K562 (cell line): ENCODE results near the gene C19orf85. TPM values are rescaled to one million over a fixed set of nuclear protein-coding genes. Genes with fewer than 3 reads are reported as not detected.
A peak's percentile ranks its signal among the peaks of the same experiment; 100 is the strongest.

Source experiments
- ATF1 ChIP-seq, 2 experiments: fragments of 450-650 bp in 1 of 2; IDR thresholded peaks; 2 replicates each; pipeline ENCODE4 v1.6.1; 2016; ENCODE audit warnings: missing compliant biosample characterization in 1 of 2, missing genetic modification characterization in 1 of 2
- CREBBP ChIP-seq: IDR thresholded peaks from one replicate; pipeline ENCODE4 v1.6.1; 2012; ENCODE audit warnings: low read depth, mild to moderate bottlenecking, control low read depth, inconsistent platforms, low read length
- DIDO1 ChIP-seq: fragments of 450-650 bp; IDR thresholded peaks from 2 replicates; pipeline ENCODE4 v1.6.1; 2016; ENCODE audit warnings: low read depth, missing biosample characterization, missing genetic modification characterization
- ESRRA ChIP-seq: fragments of 450-650 bp; IDR thresholded peaks from 2 replicates; pipeline ENCODE4 v1.6.1; 2014; ENCODE audit warnings: low read depth, mild to moderate bottlenecking, moderate library complexity, borderline replicate concordance
- GABPA ChIP-seq: fragments of 200-800 bp; sonication (Bioruptor generic); conservative IDR thresholded peaks from 2 replicates; pipeline ENCODE4 v1.6.1; 2016; ENCODE audit warnings: low read depth, missing genetic modification characterization, missing compliant biosample characterization
- HMG20A ChIP-seq: fragments of 450-650 bp; formaldehyde crosslinking; conservative IDR thresholded peaks from 2 replicates; pipeline ENCODE4 v1.4.0; 2020; ENCODE audit warnings: mild to moderate bottlenecking, mixed read lengths
- HOMEZ ChIP-seq: fragments of 250-450 bp; sonication (Bioruptor Pico); IDR thresholded peaks from 2 replicates; pipeline ENCODE4 v1.4.0; 2020; ENCODE audit warnings: mild to moderate bottlenecking, moderate library complexity
- KHSRP ChIP-seq: fragments of 450-650 bp; IDR thresholded peaks from 2 replicates; pipeline ENCODE4 v1.6.1; 2017
- MTA1 ChIP-seq: fragments of 450-650 bp; IDR thresholded peaks from 2 replicates; pipeline ENCODE4 v1.6.1; 2017; ENCODE audit warnings: borderline replicate concordance
- MXI1 ChIP-seq: IDR thresholded peaks from 2 replicates; pipeline ENCODE4 v1.6.1; 2011; ENCODE audit warnings: low read depth, mild to moderate bottlenecking, improper control_type of control experiment, low read length
- MYC ChIP-seq, 2 experiments: fragments of 250-450 bp in 1 of 2; sonication (Bioruptor Pico) in 1 of 2; IDR thresholded peaks; 2 replicates each; pipeline versions ENCODE4 v1.5.1 to v1.6.1; 2012 to 2021; ENCODE audit warnings: low read depth in 2 of 2, borderline replicate concordance in 1 of 2, improper control_type of control experiment in 1 of 2, low read length in 1 of 2, mild to moderate bottlenecking in 1 of 2, moderate library complexity in 1 of 2
- NR2C1 ChIP-seq, 2 experiments: fragments of 450-650 bp; IDR thresholded peaks; 2 replicates each; pipeline ENCODE4 v1.6.1; 2017; ENCODE audit warnings: mild to moderate bottlenecking in 2 of 2, antibody characterized with exemption in 1 of 2, inconsistent platforms in 1 of 2, missing compliant biosample characterization in 1 of 2, missing genetic modification characterization in 1 of 2
- NR2C2 ChIP-seq, 2 experiments: fragments of 200-800 bp in 1 of 2; sonication (Bioruptor generic) in 1 of 2; sonication (generic) in 1 of 2; formaldehyde crosslinking in 1 of 2; IDR thresholded peaks; 2 replicates each; pipeline versions ENCODE4 v1.6.1 to v1.8.0; 2016 to 2022; ENCODE audit warnings: mild to moderate bottlenecking in 1 of 2, missing compliant biosample characterization in 1 of 2, missing genetic modification characterization in 1 of 2, missing genetic modification reagents in 1 of 2
- PTBP1 ChIP-seq: fragments of 200-400 bp; formaldehyde crosslinking; IDR thresholded peaks from 2 replicates; pipeline ENCODE4 v1.6.1; 2017; ENCODE audit warnings: low read depth, low read length
- RAD21 ChIP-seq, 2 experiments: fragments of 250-450 bp in 1 of 2; fragments of 450-650 bp in 1 of 2; sonication (Bioruptor Pico) in 1 of 2; formaldehyde crosslinking in 1 of 2; IDR thresholded peaks in 1 of 2; conservative IDR thresholded peaks in 1 of 2; 2 replicates each; pipeline versions ENCODE4 v1.4.0 to v1.8.0; 2020 to 2022; ENCODE audit warnings: mild to moderate bottlenecking in 2 of 2, moderate library complexity in 1 of 2
- RBM17 ChIP-seq: fragments of 200-400 bp; formaldehyde crosslinking; IDR thresholded peaks from 2 replicates; pipeline ENCODE4 v1.6.1; 2017; ENCODE audit warnings: low read depth, mild to moderate bottlenecking, low read length, borderline replicate concordance
- RNF2 ChIP-seq: sonication (generic); IDR thresholded peaks from 2 replicates; pipeline ENCODE4 v1.6.1; 2016
- SAFB2 ChIP-seq: fragments of 200-400 bp; formaldehyde crosslinking; IDR thresholded peaks from 2 replicates; pipeline ENCODE4 v1.6.1; 2018; ENCODE audit warnings: borderline replicate concordance, low read length, low read depth, moderate library complexity; ENCODE audit not compliant: severe bottlenecking
- TCF3 ChIP-seq: sonication (generic); formaldehyde crosslinking; IDR thresholded peaks from 2 replicates; pipeline ENCODE4 v1.4.0; 2020; ENCODE audit warnings: mild to moderate bottlenecking, missing genetic modification reagents
- TRIM28 ChIP-seq: fragments of 450-650 bp; IDR thresholded peaks from 2 replicates; pipeline ENCODE4 v1.6.1; 2017
- ZKSCAN3 ChIP-seq: fragments of 250-450 bp; sonication (Bioruptor Pico); IDR thresholded peaks from 2 replicates; pipeline ENCODE4 v1.4.0; 2020
- ZNF146 ChIP-seq: IDR thresholded peaks from one replicate; pipeline ENCODE4 v1.6.1; 2018; ENCODE audit warnings: missing compliant biosample characterization; ENCODE audit not compliant: unreplicated experiment
- ZNF217 ChIP-seq: sonication (generic); formaldehyde crosslinking; IDR thresholded peaks from 2 replicates; pipeline ENCODE4 v1.8.0; 2022; ENCODE audit warnings: mild to moderate bottlenecking, missing genetic modification reagents
- ZNF224 ChIP-seq: sonication (generic); formaldehyde crosslinking; IDR thresholded peaks from 2 replicates; pipeline ENCODE4 v1.8.0; 2022; ENCODE audit warnings: mild to moderate bottlenecking, missing genetic modification reagents
- ZNF644 ChIP-seq: fragments of 200-800 bp; sonication (Bioruptor generic); IDR thresholded peaks from 2 replicates; pipeline ENCODE4 v1.6.1; 2016; ENCODE audit warnings: low read depth, missing genetic modification characterization, missing compliant biosample characterization
- ZNF830 ChIP-seq: fragments of 250-450 bp; sonication (Bioruptor Pico); IDR thresholded peaks from 2 replicates; pipeline ENCODE4 v1.5.0; 2021; ENCODE audit warnings: mild to moderate bottlenecking
- polyA plus RNA-seq, 8 experiments: library from polyadenylated mRNA; depleted of rRNA in 4 of 8; stranded (reverse) in 5 of 8; unstranded in 3 of 8; fragments of >200 nt; fragmentation: Nextera tagmentation in 2 of 8; fragmentation: Illumina TruSeq in 1 of 8; extraction: Ambion mirVana in 2 of 8; extraction: Trizol in 1 of 8; gene quantifications; 2 replicates each; pipeline versions ENCODE4 v1.2.1 to v1.2.3, GENCODE V29; 2011 to 2014; ENCODE audit warnings: inconsistent platforms in 1 of 8, missing spikeins in 1 of 8
- total RNA-seq, 7 experiments: library from RNA; depleted of rRNA in 6 of 7; stranded (reverse); fragments of >200 nt in 6 of 7; fragmentation: Illumina TruSeq in 2 of 7; extraction: Trizol in 2 of 7; gene quantifications; 2 replicates each; pipeline versions ENCODE4 v1.2.1 to v1.2.3, GENCODE V29; 2011 to 2021; ENCODE audit warnings: low replicate concordance in 1 of 7

The C19orf85 gene
- total and polyA plus RNA-seq, 9 of the 15 experiments (the other 6 are each of a cell fraction or from before 2014, with no cell fraction given): not detected

DNA sequence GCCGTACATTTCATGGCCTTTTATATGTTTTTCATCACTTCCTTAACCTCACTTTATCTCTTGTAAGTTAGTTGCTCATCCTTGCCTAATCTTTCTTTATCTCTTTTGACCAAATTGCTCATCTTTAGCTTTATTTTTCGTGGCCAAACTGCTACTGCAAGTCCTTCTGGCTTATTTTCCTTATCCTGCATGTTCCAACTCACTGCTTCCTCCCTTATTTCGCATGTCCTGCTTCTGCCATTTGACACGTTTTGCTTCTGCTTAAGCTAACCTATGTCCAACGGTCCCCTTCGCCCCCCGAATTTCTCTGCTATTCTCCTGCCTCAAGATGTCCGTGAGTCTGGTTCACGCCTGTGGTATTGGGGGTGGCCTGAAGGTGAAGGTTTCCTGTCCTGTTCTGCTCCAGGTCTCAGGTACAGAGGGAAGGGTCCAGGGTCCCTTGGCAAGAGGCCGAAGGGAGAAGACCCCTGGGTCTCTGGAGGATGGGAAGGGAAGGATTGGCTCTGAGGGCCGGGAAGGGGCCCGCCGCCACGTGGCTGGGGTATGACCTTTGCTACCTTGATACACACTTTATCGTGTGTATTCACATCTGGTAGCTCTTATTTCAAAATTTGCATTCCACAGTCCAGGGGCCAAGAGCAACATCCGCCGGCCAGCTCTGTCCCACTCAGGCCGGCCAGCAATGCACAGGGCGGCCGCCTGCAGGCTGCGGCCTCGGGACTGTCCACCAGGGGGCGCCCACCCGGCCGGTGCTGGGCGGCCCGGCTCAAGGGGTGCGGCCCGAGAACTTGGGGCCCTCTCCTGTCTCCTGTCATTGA, 2.9 kb upstream of the C19orf85 start (continued):
- TF ChIP-seq ZNF146 (CRISPR knock-in tag) (no peak), PTBP1 (0 out of 2 replicates have a peak, but pooled peaks have one; percentile 31), SAFB2 (no peak), ZNF644 (peak; percentile 82), ZNF830 (CRISPR knock-in tag) (no peak), MYC (IDR thresholded peaks at IDR 0.05; ENCODE audit: low read depth, low read length) (peak; percentile 79), MYC (CRISPR knock-in tag; IDR thresholded peaks at IDR 0.05; ENCODE audit: borderline replicate concordance, low read depth) (no peak), ZNF224 (CRISPR knock-in tag) (no peak; the same call in 1 of the 2 replicates), TRIM28 (no peak), DIDO1 (no peak), KHSRP (no peak; the same call in 1 of the 2 replicates), ZNF217 (CRISPR knock-in tag) (no peak), RBM17 (no peak), GABPA (tag) (peak; percentile 57), NR2C1 (IDR thresholded peaks at IDR 0.05) (peak; percentile 71), NR2C1 (tag; IDR thresholded peaks at IDR 0.05) (peak; percentile 55; the same call in 1 of the 2 replicates), ATF1 (CRISPR knock-in tag; IDR thresholded peaks at IDR 0.05) (no peak), ATF1 (tag; IDR thresholded peaks at IDR 0.05) (peak; percentile 52; the same call in 1 of the 2 replicates), RNF2 (peak; percentile 63; the same call in 1 of the 2 replicates), MXI1 (no peak), HOMEZ (no peak), CREBBP (no peak), ESRRA (peak; percentile 42), NR2C2 (CRISPR knock-in tag; IDR thresholded peaks at IDR 0.05) (peak; percentile 62), NR2C2 (tag; IDR thresholded peaks at IDR 0.05) (peak; percentile 69), ZKSCAN3 (CRISPR knock-in tag) (no peak), TCF3 (peak; percentile 94), RAD21 (CRISPR knock-in tag; conservative IDR thresholded peaks at IDR 0.05 in 1 of 2, IDR thresholded peaks at IDR 0.05 in 1 of 2) (peak; percentile 55 to 72), HMG20A (0 out of 2 replicates have a peak, but pooled peaks have one; percentile 14), MTA1 (peak; percentile 90)
